GM11168 (cell line): ENCODE results near the gene SULF2.

Source experiments
- in situ Hi-C: fragments of 300-500 bp; cut with MboI; formaldehyde crosslinking; loops from one replicate; pipeline ENCODE4 v1.12.0; 2022; ENCODE audit warnings: low sequenced_read_pairs; ENCODE audit not compliant: unreplicated experiment

Gene SULF2

GRCh38 chr20:47675190-47676142, 109.8 kb downstream of the SULF2 start:
- in situ Hi-C loops: no loop called here

- in situ Hi-C loops: no loop called here
Measured at GRCh38 chr20:47674686-47675085, 110.6 kb downstream of the SULF2 start.

DNA sequence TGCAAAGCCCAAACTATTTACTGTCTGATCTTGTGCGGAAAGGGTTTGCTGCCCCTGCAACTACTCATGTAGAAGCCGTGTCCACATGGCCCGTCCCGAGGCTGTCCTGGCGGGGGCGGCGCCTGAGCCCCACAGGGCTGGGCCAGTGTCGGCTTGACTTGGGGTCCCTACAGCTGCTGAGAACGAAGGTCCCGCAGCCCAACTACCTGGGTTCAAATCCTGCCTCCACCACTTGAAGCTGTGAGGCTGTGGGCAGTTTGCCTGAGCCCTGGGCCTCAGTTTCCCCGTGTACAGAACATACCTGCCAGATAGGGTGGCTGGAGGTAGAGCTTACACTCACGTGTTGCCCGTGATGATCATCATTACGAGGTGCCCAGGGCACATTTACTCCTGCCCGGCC, 111.1 kb downstream of the SULF2 start:
- in situ Hi-C loops: no loop called here

DNA sequence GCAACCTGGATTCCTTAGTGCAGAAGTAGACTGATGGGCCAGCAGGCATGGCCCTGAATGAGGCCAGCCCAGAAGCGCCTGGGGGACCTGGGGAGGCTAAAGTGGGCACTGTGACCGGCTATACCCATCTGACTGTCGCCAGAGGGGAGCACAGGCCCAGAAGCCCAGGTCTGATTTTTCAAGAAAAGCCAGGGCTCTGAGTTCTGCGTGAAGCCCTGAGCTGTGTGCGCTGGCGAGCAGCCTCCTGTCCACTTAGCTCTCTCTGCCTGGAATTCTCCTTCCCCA, 111.7 kb downstream of the SULF2 start:
- in situ Hi-C loops: no loop called here

GRCh38 chr20:47672886-47673670, 112.2 kb downstream of the SULF2 start:
- in situ Hi-C loops: no loop called here

DNA sequence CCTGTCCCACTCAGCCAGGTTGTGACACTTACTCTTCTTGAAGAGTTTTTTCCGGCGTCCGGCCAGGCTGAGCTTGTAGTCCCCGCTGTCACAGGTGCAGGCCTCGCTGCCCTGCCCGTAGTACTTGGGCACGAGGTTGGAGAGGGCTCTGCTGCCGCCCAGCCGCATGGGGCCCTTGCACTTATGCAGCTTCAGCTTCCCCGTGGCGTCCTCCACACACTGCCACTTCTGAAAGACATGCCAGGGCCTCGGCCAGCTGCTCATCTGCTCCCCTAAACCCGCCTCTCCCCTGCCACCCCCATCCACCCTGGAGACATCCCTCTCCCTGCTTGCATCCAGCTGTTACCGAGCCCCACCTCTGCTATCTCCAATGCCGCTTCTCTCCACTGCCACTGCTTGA, 113.1 kb downstream of the SULF2 start:
- in situ Hi-C loops: no loop called here

- in situ Hi-C loops: no loop called here
Measured at GRCh38 chr20:47670913-47671312, 114.4 kb downstream of the SULF2 start.

DNA sequence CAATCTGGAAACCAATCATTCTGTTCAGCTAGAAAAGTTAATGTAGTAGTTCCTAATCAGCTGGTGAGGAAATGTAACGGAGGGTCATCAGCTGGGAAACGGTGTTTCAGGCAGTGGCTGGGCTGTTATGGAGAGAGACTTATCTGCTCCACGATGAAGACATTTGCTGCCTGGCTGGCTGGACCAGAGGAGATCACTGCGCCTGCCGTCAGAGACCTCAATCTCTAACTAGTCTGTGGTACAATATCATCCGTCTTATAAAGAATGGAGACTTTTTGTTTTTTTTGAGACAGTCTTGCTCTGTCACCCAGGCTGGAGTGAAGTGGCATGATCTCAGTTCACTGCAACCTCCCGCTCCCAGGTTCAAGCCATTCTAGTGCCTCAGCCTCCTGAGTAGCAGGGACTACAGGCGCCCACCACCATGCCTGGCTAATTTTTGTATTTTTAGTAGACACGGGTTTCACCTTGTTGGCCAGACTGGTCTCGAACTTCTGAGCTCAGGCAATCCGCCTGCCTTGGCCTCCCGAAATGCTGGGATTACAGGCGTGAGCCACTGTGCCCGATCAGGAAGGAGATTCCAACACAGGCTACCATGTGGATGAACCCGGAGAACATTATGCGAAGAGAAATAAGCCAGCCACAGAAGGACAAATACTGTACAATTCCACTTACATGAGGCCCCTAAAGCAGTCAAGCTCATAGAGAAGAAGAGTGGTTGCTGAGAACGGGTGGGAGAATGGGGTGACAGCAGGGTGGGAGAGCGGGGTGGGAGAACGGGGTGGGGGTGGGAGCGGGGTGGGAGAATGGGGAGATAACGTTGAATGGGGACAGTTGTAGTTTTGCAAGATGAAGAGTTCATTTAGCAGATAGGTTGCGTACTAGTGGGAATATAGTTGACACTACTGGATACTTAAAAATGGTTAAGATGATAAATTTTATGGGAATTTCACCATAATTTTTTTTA, 115.1 kb downstream of the SULF2 start:
- in situ Hi-C loops: no loop called here

DNA sequence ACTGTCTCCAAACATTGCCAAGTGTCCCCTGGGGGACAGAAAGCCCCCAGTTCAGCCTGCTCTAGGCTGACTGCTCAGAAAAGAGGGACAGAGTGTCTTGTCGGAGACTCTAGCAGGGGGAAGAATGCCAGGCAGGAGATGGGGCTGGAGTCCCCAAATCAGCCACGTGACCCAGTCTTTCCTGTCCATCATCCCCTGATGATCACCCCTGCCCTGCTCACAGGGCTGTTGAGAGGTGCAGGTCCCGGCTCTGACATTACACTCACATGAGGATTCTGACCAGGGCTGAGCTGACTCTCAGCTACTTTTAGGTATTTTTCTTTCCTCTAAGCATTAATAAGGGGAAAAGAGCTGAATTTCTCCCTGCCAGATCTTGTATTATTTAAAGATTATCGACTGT, 115.8 kb downstream of the SULF2 start:
- in situ Hi-C loops: no loop called here

GRCh38 chr20:47669152-47669425, 116.2 kb downstream of the SULF2 start:
- in situ Hi-C loops: no loop called here

GRCh38 chr20:47668313-47669151, 116.7 kb downstream of the SULF2 start:
- in situ Hi-C loops: no loop called here

DNA sequence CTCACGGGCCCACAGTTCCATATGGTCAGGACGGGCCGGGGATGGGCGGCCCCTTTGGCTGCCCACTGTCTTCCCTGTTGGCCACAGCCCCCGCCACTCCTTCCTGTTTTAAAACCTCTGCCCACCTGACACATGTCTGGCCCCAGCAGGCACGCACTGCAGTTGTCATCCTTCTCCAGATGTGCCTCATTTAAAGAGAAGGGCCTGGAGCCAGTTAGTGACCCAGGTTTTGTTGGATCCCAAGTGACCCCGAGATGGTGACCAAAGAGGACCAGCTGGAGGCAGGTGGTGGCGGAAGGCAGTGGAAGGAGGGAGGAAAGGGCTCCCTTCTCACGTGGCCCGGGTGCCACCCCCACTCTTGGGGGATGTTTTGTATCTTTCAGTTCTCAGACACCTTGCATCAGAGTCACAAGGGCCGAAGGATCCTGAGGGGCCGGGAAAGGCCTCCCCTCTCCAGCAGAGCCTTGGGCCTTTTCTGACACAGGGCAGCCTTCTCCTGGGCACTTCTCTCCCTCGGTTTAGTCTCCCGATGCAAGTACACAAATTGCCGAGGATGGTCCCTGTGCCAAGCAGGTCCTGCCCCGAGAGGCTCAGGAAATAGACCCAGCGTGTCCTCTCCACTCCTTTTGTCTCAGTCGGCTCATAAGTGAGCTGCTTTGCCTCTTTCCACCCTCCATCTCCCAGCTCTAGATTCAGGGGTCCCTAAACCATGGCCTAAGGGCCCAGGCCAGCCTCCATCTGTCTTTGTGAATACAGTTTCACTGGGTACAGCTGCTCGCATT, 117.6 kb downstream of the SULF2 start:
- in situ Hi-C loops: no loop called here

DNA sequence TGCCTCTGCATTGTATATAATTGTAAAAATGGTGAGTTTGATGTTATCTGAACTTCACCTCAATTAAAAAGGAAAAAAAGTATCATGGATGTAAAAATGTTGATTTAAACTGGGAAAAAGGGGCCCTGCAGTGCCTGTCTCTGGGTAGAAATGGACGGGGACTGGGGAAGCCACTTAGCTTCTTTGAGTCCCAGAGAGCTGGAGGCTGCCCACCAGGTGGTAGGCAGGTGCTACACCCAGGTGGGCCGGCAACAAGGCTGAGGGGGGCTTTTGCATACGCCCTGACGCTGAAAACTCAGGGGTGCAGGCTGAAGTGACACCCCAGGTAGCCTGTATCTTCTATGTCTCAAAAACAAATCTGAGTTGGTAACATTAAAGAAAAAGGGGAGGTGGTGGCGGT, 118.2 kb downstream of the SULF2 start:
- in situ Hi-C loops: no loop called here

DNA sequence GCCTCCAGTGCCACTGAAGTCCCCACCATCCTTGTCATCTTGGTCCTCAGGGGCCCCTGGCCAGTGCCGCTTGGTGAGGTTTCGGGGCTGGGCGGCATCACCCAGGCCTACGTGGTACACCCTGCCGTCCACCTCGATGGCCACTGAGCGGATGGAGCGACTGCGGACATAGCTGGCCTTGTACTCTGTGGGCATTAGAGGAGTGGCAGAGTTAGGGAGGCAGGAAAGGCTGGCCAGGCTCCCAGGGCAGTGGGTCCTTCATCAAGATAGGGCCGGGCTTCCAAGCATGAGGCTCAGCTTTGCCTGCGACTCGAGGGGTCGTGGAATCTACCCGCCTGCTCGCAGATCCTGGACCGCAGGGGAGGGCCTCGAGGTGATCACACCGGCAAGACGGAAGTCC, 119.0 kb downstream of the SULF2 start:
- in situ Hi-C loops: no loop called here

DNA sequence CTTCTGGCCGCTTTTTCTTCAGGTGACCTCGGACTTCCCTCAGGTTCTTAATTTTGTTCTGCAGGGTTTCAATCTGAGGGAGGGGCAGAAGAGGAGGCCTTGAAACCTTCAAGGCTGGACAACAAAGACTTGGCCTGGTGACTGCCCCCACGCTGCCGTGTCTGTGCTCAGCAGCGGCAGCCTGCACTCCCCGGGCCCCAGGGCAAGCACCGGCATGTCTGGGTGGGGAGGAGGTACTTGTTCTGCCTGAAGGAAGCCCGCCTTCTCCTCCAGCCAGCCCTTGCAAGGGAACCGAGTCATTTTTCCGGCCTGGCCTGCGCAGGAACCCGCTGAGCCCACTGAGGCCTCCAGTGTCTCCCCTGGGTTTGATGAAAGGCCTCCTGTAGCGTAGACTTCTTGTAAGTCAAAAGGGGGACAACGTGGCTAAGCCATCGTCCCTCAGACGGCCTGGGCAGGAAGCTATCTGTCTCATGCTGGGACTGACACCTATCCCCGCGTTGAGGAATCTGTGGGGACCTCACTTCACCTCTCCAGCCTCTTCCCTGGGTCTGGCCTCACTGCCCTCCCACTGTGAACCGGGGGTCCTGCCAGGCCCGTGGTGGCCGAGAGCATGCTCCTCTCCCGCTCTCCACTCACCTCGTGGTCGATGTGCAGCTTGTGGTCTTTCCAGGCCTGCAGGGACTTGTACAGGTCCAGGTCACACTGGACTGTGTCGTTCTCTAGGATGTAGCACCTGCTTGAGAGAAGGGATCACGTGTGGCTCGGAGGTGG, 119.9 kb downstream of the SULF2 start:
- in situ Hi-C loops: no loop called here

- in situ Hi-C loops: no loop called here
Measured at GRCh38 chr20:47664744-47665143, 120.5 kb downstream of the SULF2 start.

- in situ Hi-C loops: no loop called here
Measured at GRCh38 chr20:47664068-47664437, 121.2 kb downstream of the SULF2 start.

DNA sequence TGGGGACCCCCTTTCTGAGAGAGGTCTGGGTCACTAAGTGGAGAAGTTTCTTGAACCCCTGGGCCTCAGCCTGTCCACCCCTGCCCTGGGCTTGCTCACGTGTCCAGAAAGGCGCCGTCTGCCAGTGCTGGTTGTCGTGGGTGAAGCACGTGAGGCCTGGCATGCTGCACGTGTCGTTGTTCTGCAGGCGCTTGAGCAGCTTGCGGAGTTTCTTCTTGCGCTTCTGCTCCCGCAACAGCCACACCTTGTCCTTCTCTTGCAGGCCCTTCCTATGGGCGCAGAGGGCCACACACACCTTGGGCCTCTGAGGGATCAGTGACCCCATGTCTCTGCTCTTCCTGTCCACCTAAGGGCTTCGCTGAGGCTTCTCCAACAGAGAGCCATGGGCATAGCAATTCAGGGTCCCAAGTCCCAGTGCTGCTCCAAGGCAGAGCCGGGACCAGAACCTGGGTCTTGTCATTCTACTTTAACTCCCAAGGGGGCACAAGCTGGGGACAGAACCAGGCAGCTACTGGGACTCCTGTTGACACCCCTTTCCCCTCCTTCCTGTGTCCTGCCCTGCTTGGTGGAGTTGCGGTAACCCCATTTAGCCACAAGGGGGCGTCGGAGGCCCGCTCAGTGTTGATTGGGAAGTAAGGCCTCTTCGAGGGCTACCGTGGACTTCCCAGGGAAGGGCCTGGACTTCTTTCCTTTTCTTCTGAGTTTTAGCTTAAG, 121.8 kb downstream of the SULF2 start:
- in situ Hi-C loops: no loop called here
